ENCODE measurements around the gene SNRPA1.

DNA sequence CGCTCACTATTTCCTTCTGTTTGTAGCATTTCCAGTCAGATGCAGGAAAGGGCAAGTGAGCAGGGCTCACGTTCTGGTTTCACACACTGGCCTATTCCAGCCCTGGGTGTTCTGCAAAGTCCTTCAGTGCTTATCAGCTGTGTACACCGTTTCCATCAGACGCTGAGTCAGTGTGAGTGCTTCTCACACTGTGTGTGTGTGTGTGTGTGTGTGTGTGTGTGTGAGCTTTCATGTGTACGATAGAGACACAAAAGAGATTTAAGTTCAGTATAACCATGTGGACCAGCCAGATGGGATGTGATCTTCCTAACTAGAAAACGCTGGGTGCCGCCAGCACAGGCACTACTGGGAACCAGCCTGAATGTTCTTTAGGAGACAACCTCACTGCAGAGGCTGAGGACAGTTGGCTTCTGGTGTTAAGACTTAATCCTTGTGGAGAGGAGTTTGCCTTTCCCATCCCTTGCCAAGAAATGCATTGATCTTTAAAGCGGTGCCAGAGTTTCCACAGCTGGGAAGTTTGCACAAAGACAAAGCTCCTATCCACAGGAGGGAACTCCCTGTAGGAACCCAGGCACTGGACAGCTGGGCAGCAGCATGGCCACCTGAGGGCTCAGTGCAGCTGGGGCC lies 39.3 kb downstream of the SNRPA1 start:
- TF ChIP-seq TAF1 (IDR thresholded peaks at IDR 0.05; ENCODE audit: low read depth) (no peak), RAD21 (IDR thresholded peaks at IDR 0.05; ENCODE audit: low read depth) (no peak)

All from Ishikawa (cell line).